Esophagus (tissue), 2 donors: ENCODE results near the gene GNA15. TPM values are rescaled to one million over a fixed set of nuclear protein-coding genes. Genes with fewer than 3 reads are reported as not detected.
"Not testable (repeated sequence)": the region's sequence is repeated elsewhere in the genome, so short reads cannot be mapped to it uniquely, and the experiment has no call there.

ENCODE experiments used
- H3K27ac ChIP-seq, 2 donors: one replicate each; pipeline ENCODE4 v1.5.1; 2013; ENCODE audit warnings: low read depth in 2 of 2, mild to moderate bottlenecking in 2 of 2, inconsistent platforms in 1 of 2, low read length in 1 of 2, moderate library complexity in 1 of 2
- H3K27me3 ChIP-seq, 2 donors: one replicate each; pipeline ENCODE4 v1.6.1; 2013; ENCODE audit warnings: low read length in 2 of 2, control low read depth in 1 of 2, mild to moderate bottlenecking in 1 of 2; ENCODE audit not compliant: insufficient read depth in 2 of 2, control insufficient read depth in 1 of 2
- H3K36me3 ChIP-seq, 2 donors: one replicate each; pipeline ENCODE4 v1.6.1; 2013; ENCODE audit warnings: low read length in 1 of 2; ENCODE audit not compliant: control insufficient read depth in 2 of 2, insufficient read depth in 2 of 2
- H3K4me1 ChIP-seq, 2 donors: one replicate each; pipeline ENCODE4 v1.6.1; 2013; ENCODE audit warnings: low read length in 1 of 2; ENCODE audit not compliant: control insufficient read depth in 2 of 2, insufficient read depth in 2 of 2
- H3K4me3 ChIP-seq, 2 donors: one replicate each; pipeline ENCODE4 v1.5.1; 2013; ENCODE audit warnings: low read length in 2 of 2, mild to moderate bottlenecking in 2 of 2, low read depth in 1 of 2, moderate library complexity in 1 of 2
- H3K9me3 ChIP-seq, 2 donors: one replicate each; pipeline ENCODE4 v1.6.1; 2013; ENCODE audit warnings: mild to moderate bottlenecking in 2 of 2, low read depth in 1 of 2, low read length in 1 of 2, moderate library complexity in 1 of 2; ENCODE audit not compliant: control insufficient read depth in 2 of 2, insufficient read depth in 1 of 2
- WGBS, 2 donors: extraction: QIAGEN DNeasy Blood & Tissue Kit; methylation state at CpG; one replicate each; pipeline ENCODE4 v1.1.7; 2013; 5-methylcytosine and 5-hydroxymethylcytosine counted together
- polyA plus RNA-seq, 2 donors: library from polyadenylated mRNA; stranded (reverse); fragments of 200-250 nt; gene quantifications; one replicate each; pipeline ENCODE4 v1.2.3, GENCODE V29; 2013
- donor health status: healthy with polysubstance abuse.
- donor health status: Bipolar disorder and iron deficiency.

The GNA15 gene
- polyA plus RNA-seq, 2 donors: 118 to 135 TPM

DNA sequence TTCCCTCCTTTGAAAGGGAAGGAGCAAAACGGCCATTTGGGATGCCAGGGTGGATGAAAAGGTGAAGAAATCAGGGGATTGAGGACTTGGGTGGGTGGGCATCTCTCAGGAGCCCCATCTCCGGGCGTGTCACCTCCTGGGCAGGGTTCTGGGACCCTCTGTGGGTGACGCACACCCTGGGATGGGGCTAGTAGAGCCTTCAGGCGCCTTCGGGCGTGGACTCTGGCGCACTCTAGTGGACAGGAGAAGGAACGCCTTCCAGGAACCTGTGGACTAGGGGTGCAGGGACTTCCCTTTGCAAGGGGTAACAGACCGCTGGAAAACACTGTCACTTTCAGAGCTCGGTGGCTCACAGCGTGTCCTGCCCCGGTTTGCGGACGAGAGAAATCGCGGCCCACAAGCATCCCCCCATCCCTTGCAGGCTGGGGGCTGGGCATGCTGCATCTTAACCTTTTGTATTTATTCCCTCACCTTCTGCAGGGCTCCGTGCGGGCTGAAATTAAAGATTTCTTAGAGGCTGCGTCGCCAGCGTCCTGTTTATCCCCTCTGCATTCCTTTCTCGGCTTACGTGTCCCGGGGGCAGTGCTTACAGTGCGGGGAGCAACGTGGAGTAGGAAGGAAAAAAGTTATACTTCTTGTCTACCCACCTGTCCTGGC lies 27.5 kb downstream of the GNA15 start:
- H3K4me1 ChIP-seq: no peaks in the 10 kb centered on the region
- no peaks in the 10 kb centered on the region for H3K9me3 ChIP-seq
- H3K27ac ChIP-seq: no peak overlapping the region
- H3K4me3 ChIP-seq: no peak overlapping the region
- H3K36me3 ChIP-seq: peaks cover 0 to 21% of the 10 kb centered on the region in 2 donors
- H3K27me3 ChIP-seq: no peaks in the 10 kb centered on the region
- WGBS, 2 donors: 18 to 23% methylated on average over 27 of the region's 27 CpGs

DNA sequence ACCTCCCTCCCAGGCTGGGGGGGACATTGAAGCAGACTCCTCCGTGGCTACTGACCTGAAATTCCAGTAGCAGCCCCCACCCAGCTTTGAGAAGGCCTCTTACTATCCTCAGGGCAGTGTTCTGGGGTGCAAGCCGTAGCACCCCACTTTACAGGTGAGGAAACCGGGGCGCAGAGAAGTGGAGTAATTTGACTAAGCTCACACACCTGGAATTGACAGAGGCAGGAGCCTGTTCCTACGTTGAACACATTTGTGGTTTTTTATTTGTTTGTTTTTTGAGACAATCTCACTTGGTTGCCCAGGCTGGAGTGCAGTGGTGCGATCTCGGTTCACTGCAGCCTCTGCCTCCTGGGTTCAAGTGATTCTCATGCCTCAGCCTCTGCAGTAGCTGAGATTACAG lies 28.1 kb downstream of the GNA15 start:
- H3K36me3 ChIP-seq: peaks cover 0 to 21% of the 10 kb centered on the region in 2 donors
- H3K9me3 ChIP-seq: no peaks in the 10 kb centered on the region
- WGBS, 2 donors: 62 to 72% methylated on average over 7 of the region's 7 CpGs
- no peak overlapping the region for H3K27ac ChIP-seq
- no peak overlapping the region for H3K4me3 ChIP-seq
- H3K4me1 ChIP-seq: no peaks in the 10 kb centered on the region
- no peaks in the 10 kb centered on the region for H3K27me3 ChIP-seq

DNA sequence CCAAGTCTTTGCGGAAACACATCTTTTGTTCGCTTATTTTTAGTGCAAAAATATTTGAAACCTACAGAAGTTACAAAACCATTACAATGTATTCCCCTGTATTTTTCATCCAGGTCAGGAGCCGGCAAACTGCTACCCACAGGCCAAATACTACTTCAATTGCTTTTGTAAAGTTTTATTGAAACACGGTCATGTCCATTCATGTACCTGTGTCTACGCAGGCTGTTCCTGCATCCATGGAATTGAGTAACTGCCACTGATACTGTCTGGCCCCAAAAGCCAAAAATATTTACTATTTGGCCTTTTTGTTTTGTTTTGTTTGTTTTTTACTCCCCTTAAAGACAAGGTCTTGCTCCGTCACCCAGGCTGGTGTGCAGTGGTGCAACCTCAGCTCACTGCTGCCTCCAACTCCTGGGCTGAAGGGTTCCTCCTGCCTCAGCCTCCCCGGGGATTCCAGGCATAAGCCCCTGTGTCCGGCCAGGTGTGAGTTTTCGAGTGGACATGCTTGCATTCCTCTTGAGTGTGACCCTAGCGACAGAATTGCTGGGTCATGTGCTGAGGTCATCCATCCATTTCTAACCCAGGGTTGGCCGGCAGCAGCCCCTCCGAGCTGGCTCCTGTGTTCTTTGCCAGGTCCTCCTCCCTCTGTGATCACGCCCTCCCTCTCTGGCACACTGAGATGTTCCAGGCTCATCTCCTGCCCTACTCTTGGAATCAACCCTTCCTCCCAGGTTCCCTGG lies 31.9 kb downstream of the GNA15 start:
- no peak overlapping the region for H3K4me3 ChIP-seq
- H3K4me1 ChIP-seq: peaks cover 0 to 3% of the 10 kb centered on the region in 2 donors
- H3K36me3 ChIP-seq: peaks cover 0 to 12% of the 10 kb centered on the region in 2 donors
- H3K27me3 ChIP-seq: no peaks in the 10 kb centered on the region
- 70% methylated on average over 13 of the region's 13 CpGs for WGBS, 2 donors
- no peaks in the 10 kb centered on the region for H3K9me3 ChIP-seq
- no peak overlapping the region for H3K27ac ChIP-seq

DNA sequence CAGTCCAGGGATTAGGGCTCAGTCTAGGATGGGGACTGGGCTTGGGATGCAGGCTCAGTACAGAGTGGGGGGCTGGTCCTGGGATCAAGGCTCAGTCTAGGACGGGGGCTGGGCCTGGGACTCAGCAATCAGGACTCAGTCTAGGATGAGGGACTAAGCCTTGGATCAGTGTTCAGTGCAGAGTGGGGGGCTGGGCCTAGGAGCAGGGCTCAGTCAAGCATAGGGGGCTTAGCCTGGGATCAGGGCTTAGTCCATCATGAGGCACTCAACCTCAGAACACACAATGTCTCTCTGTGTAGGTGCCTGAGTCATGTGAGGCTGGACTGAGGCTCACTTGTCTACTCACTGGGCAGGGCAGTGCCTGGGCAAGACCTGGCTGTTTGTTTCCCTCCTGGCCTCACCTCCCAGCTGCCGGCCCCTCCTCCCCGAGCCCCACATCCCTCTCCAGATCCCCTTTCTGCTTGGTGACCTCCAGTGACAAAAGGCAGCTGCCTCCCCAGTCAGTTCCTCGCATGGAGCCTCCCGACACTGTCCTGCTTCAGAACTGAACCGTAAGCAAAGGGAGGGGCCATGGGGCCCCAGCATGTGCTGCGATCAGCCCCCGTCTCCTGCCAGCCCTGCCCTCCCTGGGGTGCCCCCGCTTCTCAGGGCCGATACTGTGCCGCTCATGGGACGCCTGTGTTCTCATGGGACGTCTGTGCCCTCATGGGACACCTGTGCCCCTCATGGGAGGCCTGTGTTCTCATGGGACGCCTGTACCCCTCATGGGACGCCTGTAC lies 36.2 kb downstream of the GNA15 start:
- H3K27ac ChIP-seq: no peak overlapping the region
- peaks cover 0 to 15% of the 10 kb centered on the region in 2 donors for H3K4me1 ChIP-seq
- 81 to 85% methylated on average over 15 of the region's 15 CpGs for WGBS, 2 donors
- H3K4me3 ChIP-seq: no peak overlapping the region
- peaks cover 0 to 2% of the 10 kb centered on the region in 2 donors for H3K36me3 ChIP-seq
- no peaks in the 10 kb centered on the region for H3K9me3 ChIP-seq
- H3K27me3 ChIP-seq: no peaks in the 10 kb centered on the region

DNA sequence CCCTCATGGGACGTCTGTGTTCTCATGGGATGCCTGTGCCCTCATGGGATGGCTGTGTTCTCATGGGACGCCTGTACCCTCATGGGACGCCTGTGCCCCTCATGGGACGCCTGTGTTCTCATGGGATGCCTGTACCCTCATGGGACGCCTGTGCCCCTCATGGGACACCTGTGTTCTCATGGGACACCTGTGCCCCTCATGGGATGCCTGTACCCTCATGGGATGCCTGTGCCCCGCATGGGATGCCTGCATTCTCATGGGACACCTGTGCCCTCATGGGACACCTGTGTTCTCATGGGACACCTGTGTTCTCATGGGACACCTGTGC lies 36.8 kb downstream of the GNA15 start:
- H3K4me3 ChIP-seq, H3K9me3 ChIP-seq, H3K27me3 ChIP-seq, H3K27ac ChIP-seq, H3K36me3 ChIP-seq: not testable (repeated sequence)
- peaks cover 0 to 20% of the 10 kb centered on the region in 2 donors for H3K4me1 ChIP-seq
- WGBS, 2 donors: 83 to 90% methylated on average over 4 to 6 of the region's 6 CpGs

DNA sequence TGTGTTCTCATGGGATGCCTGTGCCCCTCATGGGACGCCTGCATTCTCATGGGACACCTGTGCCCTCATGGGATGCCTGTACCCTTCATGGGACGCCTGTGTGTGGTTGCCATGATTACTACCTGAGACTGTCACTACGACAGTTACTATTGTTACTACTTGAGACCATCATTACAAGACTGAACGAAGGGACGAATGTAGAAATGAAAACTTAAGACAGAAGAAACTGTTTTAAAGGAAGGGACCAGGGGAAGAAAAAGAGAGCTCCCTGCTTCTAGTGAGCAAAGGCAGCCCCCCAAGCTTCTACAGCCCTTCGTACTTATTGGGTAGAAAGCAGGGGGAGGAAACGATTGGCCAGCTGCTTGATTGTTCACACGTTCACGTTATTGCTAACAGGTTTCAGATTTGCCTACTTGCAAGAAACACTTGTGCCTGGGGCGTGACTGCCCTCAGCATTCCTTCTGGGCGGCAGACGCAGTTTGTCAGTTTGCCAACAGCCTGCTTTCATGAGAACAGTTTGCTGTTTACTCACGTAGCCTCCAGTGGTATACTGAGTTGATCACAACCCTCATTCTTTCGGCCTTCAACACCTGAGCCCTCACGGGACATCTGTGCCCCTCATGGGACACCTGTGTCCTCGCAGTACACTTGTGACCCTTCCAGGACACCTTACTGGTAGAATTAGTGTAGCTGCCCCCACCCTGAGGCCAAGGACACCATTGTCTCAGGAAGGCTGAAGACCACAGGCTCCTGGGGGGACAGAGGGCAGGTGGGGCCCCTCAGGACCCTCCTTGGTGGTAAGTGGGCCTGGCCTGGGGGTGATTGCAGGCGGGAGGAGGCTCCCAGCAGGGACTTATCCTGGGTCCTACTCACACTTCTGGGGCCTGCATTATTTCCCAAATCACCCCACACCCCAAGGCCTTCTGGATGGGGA lies 40.2 kb downstream of the GNA15 start:
- no peaks in the 10 kb centered on the region for H3K9me3 ChIP-seq
- peaks cover 0 to 2% of the 10 kb centered on the region in 2 donors for H3K36me3 ChIP-seq
- no peaks in the 10 kb centered on the region for H3K27me3 ChIP-seq
- peak overlapping the region; percentile 82 for H3K27ac ChIP-seq
- no peak overlapping the region for H3K4me3 ChIP-seq
- WGBS, 2 donors: 47 to 49% methylated on average over 17 of the region's 17 CpGs
- peaks cover 0 to 20% of the 10 kb centered on the region in 2 donors for H3K4me1 ChIP-seq

DNA sequence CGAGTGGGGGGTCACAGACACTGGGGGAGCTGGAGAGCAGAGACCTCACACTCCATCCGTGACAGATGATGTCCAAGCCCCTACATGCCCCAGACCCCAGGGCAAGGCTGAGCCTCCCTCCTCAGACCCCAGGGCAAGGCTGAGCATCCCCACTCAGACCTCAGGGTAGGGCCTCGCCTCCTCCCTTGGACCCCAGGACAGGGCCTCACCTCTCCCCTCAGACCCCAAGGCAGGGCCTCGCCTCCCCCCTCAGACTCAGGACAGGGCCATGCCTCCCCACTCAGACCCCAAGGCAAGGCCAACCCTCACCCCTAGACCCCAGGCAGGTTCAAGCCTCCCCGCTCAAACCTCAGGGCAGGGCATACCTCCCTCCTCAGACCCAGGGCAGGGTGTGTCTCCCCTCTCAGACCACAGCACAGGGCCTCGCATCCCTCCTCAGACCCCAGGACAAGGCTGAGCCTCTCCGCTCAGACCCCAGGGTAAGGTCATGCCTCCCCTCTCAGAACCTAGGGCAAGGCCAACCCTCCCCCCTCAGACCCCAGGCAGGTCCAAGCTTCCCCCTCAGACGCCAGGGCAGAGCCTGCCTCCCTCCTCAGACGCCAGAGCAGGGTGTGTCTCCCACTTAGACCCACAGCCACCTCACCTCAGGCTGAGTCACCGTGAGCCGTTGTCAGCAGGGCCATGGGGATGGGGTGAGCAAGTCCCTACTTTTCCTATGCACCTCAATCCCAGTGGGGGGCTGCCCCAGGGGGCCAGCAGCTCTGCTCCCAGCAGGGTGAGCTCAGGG lies 41.1 kb downstream of the GNA15 start:
- H3K27ac ChIP-seq: peak overlapping the region; percentile 31 to 82
- no peaks in the 10 kb centered on the region for H3K27me3 ChIP-seq
- H3K9me3 ChIP-seq: no peaks in the 10 kb centered on the region
- peaks cover 0 to 17% of the 10 kb centered on the region in 2 donors for H3K4me1 ChIP-seq
- 59 to 61% methylated on average over 11 of the region's 11 CpGs for WGBS, 2 donors
- no peak overlapping the region for H3K4me3 ChIP-seq
- H3K36me3 ChIP-seq: peaks cover 0 to under 1% of the 10 kb centered on the region in 2 donors

DNA sequence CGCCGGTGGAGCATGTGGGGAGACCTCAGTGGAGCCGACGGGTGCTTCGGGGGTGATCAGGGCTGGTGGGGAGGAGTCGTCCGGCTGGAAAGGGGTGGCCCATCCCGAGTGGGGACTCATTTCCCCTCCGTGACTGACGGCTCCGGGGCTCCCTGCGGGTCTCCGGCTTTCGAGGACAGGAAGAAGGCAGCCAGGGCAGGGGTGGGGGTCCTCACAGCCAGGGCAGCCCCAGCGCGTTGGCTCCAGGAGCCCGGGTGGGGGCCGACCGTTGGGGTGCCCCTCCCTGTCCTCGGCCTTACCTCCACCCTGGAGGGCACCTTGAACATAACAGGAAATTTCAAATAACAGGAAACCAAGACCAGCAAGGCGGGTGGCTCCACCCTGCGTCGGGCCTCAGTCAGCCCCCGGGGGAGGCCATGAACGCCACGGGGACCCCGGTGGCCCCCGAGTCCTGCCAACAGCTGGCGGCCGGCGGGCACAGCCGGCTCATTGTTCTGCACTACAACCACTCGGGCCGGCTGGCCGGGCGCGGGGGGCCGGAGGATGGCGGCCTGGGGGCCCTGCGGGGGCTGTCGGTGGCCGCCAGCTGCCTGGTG lies 42.6 kb downstream of the GNA15 start, which contains the start of gene S1PR4:
Gene S1PR4 (plus strand): TSS at position 393 of the 596 bp plus-strand sequence. CDS start 24 bp downstream, at position 417.
- Histone ChIP-seq H3K9me3 (no peaks in the 10 kb centered on the region), H3K27ac (peak within 1 kb of the TSS; percentile 34 to 47), H3K27me3 (no peaks in the 10 kb centered on the region), H3K4me3 (peak within 1 kb of the TSS; percentile 14 to 52), H3K4me1 (peaks cover 0 to 17% of the 10 kb centered on the region in 2 donors), H3K36me3 (no peaks in the 10 kb centered on the region)
- 51 to 55% methylated on average over 28 to 42 of the region's 42 CpGs for WGBS, 2 donors
